Fibroblast of mammary gland (primary cell): ENCODE data around the gene RBMS2.
A peak's percentile ranks its signal among the peaks of the same experiment; 100 is the strongest.

Source experiments
- DNase-seq: peaks from one replicate; pipeline ENCODE4 v3.0.0-alpha.2; 2010; ENCODE audit warnings: low read depth
- H3K4me3 ChIP-seq: 2 replicates; pipeline ENCODE4 v1.5.1; 2011; ENCODE audit warnings: low read depth, mild to moderate bottlenecking, low read length, moderate library complexity; ENCODE audit not compliant: control insufficient read depth
- TF ChIP-seq, protein P1 (sequence below): conservative IDR thresholded peaks from 2 replicates; pipeline ENCODE4 v1.5.1; 2011; ENCODE audit warnings: low read depth, low read length, inconsistent platforms; ENCODE audit not compliant: control insufficient read depth, insufficient read depth

RBMS2 gene

DNA sequence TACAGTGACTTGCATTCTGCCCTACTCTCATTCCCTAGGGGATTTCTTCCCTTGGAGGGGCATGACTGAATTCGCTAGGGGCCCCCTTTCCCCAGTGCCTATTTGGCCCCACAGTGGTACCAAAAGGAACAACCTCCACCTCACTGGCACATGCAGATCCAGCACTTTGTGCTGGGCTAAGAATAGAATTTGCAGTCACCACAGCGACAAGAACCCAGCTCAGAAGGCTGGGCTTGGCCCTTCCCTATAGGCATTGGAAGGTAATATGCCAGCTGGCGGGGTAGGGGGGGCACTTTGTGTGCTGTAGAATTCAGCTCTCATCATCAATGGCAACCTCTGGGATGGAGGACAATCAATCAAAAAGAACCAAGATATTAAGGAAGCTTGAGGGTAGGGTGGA lies 94.6 kb downstream of the RBMS2 start:
- TF ChIP-seq, protein P1, sequence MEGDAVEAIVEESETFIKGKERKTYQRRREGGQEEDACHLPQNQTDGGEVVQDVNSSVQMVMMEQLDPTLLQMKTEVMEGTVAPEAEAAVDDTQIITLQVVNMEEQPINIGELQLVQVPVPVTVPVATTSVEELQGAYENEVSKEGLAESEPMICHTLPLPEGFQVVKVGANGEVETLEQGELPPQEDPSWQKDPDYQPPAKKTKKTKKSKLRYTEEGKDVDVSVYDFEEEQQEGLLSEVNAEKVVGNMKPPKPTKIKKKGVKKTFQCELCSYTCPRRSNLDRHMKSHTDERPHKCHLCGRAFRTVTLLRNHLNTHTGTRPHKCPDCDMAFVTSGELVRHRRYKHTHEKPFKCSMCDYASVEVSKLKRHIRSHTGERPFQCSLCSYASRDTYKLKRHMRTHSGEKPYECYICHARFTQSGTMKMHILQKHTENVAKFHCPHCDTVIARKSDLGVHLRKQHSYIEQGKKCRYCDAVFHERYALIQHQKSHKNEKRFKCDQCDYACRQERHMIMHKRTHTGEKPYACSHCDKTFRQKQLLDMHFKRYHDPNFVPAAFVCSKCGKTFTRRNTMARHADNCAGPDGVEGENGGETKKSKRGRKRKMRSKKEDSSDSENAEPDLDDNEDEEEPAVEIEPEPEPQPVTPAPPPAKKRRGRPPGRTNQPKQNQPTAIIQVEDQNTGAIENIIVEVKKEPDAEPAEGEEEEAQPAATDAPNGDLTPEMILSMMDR = no peak
- DNase-seq = no peak
- no peak overlapping the region for H3K4me3 ChIP-seq

DNA sequence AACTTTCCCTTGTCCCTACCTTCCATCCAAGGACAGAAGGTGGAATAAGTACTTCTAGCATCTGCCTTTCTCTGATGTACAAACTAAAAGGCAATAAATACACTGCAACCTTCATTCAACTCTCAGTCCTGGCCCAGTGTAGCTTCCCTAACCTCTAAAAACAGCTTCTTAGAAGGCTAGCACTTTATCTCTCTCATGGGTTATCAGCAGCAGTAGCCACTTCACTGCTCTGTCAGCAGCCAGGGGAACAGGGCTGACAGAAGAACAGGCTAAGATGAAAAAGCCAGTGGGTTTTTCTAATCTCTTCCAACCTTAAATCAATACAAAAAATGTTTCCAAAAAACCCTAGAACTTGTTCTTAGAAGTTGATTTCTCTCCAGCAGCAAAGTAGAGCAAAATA lies 95.3 kb downstream of the RBMS2 start:
- DNase-seq = no peak
- TF ChIP-seq, protein P1 = no peak
- no peak overlapping the region for H3K4me3 ChIP-seq

DNA sequence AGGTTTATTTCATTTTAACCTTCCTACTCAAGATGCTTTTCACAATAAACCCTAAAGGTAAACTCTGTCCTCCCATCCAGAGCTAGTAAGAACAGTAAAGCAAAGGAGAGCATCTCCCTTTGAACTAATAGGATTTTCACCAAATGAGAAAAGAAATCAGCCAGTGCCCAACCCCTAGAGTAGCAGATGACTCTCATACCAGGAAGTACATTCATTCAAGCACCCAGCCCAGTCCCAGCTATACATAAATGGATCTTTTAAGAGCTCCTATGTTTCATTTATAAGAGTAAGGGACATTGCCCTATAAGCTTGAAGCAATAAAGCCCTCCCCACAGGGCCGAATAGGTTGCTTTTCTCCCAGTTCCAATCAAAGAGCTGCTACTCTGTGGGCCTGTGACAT lies 100.9 kb downstream of the RBMS2 start:
- DNase-seq = no peak
- TF ChIP-seq, protein P1 = no peak
- H3K4me3 ChIP-seq = no peak overlapping the region

DNA sequence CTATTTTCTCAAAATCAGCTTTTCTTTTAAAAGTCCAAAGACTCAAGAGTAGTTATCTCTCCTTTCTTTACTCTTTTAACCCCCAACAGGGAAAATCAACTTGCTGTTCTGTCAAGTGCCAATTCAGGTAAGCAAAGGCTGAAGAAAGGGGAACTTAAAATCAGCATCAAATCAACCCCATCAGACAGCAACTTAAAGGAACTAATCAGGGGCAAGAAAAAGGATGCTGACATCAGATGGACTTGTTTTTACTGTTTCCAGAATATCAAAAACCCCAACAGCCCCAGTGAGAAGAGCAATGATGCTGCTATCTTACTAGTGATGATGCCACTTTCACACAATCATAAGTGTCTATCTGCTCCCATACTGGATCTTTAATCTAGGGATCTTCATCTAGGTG lies 105.1 kb downstream of the RBMS2 start:
- TF ChIP-seq, protein P1 = no peak
- H3K4me3 ChIP-seq = no peak overlapping the region
- no peak for DNase-seq

DNA sequence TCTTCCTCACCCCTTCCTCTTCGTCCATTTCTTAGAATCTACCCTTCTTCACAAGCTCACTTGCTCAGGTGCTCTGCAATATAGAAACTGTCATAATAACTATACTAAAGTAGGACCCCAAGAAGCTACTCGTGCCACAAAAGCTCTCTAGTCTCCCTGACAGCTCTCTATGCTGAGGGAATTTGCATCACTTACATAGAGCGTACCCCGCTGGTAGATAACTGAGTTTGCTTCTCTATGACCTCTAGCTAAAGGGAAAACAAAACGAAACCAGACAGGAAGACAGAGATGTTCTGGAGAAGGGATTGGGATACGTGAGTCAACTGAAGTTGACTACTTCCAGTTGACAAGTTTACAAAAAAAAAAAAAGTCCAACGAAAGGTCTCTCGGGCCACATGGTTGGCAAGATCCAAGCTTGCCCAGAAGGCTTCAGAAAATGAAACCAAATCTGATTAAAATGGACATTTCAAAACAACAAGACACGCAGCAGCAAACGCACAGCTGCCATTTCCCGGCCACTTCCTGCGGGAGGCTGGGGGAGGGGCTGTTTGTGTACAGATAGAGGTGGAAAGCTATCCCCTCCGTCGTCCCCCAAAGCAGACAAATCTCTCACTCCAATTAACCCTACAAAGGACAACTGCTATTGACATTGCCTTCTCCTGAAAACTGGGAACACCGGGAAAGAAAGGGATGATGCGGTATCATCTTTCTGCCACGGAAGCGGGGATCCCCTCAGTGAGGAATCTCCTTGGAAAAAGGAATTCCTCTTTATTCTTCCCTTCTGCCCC lies 107.2 kb downstream of the RBMS2 start:
- peak; percentile 84 for DNase-seq
- peak overlapping the region; percentile 92 for H3K4me3 ChIP-seq
- TF ChIP-seq, protein P1 = no peak

DNA sequence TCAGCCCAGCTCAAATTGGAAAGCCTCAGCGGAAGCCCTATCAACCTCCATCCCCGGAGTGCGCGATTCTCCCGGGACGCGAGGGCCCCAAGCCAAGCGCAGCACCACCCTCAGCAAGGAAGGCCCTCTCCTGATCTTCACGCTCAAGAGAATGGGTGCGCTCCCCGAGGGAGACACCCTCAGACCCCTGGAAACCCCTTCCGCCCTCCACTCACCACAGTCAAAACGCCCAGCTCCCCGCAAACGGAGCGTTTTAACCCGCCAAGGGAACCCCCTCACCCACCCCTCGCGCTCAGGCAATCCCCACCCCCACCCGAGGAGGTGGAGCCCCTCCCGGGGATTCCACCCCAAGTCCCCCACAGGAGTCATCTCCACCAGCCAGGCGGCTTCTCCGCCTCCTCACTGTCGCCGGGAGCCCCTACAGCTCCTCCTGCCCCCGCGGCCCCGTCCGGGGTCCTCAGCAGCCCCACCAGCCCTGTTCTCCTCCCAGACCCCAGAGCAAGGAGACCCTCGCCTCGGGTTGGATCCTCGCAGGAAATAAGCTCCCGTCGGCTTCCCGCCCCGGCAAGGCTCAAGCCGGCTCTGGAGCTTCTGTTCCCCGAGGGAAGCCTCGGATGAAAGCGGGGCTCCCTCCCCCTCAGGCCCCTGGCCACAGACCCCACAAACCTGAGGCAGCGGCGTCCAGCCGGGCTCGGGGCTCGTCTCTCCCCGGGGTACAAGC lies 108.0 kb downstream of the RBMS2 start:
- peak overlapping the region; percentile 92 for H3K4me3 ChIP-seq
- DNase-seq = no peak
- TF ChIP-seq, protein P1 = no peak
